Sigmoid colon (tissue), 4 donors: ENCODE results near the gene LRRFIP2.

Experiments used
- EP300 ChIP-seq, 4 donors: sonication (generic); formaldehyde crosslinking; IDR thresholded peaks; one replicate each; pipeline ENCODE4 v1.6.1; 2017; ENCODE audit warnings: antibody characterized with exemption in 4 of 4
- POLR2A ChIP-seq, 2 donors: fragments of 450-650 bp; IDR thresholded peaks; one replicate each; pipeline ENCODE4 v1.6.1; 2016; ENCODE audit warnings: antibody characterized with exemption in 2 of 2, mild to moderate bottlenecking in 2 of 2, moderate library complexity in 2 of 2
- POLR2AphosphoS5 ChIP-seq, 4 donors: sonication (generic); formaldehyde crosslinking; IDR thresholded peaks; one replicate each; pipeline ENCODE4 v1.6.1; 2017; ENCODE audit warnings: antibody characterized with exemption in 4 of 4
- TF ChIP-seq, protein P1 (sequence below), 4 experiments: fragments of 450-650 bp in 3 of 4; fragments of 200-600 bp in 1 of 4; IDR thresholded peaks; one replicate each; pipeline ENCODE4 v1.5.1; 2016 to 2019; ENCODE audit warnings: antibody characterized with exemption in 4 of 4, mild to moderate bottlenecking in 3 of 4, moderate library complexity in 2 of 4

DNA sequence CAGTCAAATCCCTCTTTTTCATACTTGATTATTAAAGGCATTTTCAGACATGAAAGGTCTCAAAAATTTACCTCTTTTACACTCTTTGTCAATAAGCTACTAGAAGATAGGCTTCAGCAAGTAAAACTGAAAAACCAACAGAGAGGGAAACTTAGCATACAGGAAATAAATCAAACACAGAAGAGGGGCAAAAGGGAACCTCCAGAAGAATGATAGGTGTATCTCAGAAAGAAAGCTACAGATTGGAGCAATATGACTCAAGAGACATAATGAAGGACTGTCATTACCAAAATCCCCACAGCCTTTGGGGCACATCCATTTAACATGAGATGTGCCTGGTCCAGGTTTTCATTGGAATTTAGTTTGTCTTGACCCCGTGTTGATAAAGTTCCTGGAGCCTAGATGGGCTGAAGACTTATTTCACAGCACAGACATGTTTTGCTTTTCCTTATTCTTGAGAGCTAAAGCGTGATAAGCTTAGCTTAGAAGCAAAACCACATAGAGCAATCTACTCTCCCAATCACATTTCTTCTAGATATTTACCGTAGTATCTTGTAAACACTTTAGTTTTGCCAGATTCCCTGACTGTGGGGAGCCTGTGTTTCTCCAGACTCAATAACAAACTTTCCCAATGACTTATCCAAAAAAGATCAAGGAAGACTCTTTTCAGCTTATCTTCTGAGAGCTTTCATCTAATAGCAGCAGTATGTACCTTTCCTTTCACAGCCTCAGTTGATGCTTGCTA lies 11.7 kb downstream of the LRRFIP2 start:
- TF ChIP-seq POLR2A (IDR thresholded peaks at IDR 0.05), result no peak
- TF ChIP-seq, protein P1, sequence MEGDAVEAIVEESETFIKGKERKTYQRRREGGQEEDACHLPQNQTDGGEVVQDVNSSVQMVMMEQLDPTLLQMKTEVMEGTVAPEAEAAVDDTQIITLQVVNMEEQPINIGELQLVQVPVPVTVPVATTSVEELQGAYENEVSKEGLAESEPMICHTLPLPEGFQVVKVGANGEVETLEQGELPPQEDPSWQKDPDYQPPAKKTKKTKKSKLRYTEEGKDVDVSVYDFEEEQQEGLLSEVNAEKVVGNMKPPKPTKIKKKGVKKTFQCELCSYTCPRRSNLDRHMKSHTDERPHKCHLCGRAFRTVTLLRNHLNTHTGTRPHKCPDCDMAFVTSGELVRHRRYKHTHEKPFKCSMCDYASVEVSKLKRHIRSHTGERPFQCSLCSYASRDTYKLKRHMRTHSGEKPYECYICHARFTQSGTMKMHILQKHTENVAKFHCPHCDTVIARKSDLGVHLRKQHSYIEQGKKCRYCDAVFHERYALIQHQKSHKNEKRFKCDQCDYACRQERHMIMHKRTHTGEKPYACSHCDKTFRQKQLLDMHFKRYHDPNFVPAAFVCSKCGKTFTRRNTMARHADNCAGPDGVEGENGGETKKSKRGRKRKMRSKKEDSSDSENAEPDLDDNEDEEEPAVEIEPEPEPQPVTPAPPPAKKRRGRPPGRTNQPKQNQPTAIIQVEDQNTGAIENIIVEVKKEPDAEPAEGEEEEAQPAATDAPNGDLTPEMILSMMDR (IDR thresholded peaks at IDR 0.05), result no peak
- no peak for TF ChIP-seq POLR2AphosphoS5 (IDR thresholded peaks at IDR 0.05)
- no peak for TF ChIP-seq EP300 (IDR thresholded peaks at IDR 0.05)
